Endothelial cell of umbilical vein (primary cell): Measurements from ENCODE around the gene PRPS1L1. TPM values are rescaled to one million over a fixed set of nuclear protein-coding genes. Genes with fewer than 3 reads are reported as not detected.

Experiments used
- BruUV-seq: library from RNA; stranded (reverse); fragments of 400-500 nt; replicated peaks from 2 replicates; lab custom pipeline; 2021; lab: Mats Ljungman, UMichigan
- CTCF ChIA-PET: fragments of 300-600, 350-600 bp; sonication (Branson Sonifier 250); formaldehyde crosslinking; loops from one replicate; lab custom pipeline; 2021; ENCODE audit warnings: antibody characterized with exemption, inconsistent platforms; lab: Charles Lee
- POLR2A ChIA-PET: fragments of 300-600, 350-600 bp; sonication (Branson Sonifier 250); formaldehyde crosslinking; loops from one replicate; lab custom pipeline; 2021; ENCODE audit warnings: antibody characterized with exemption, inconsistent platforms; lab: Charles Lee
- DNase-seq: peaks from one replicate; pipeline ENCODE4 v3.0.0-alpha.2; 2011; ENCODE audit warnings: low read depth, low spot score
- FAIRE-seq: peaks from 2 replicates; lab custom pipeline; 2011; peaks lifted over from hg19 to GRCh38; lab: Jason Lieb, UNC
- H2AFZ ChIP-seq: 2 replicates; pipeline ENCODE4 v1.6.0; 2012; ENCODE audit warnings: low read depth, low read length, control low read depth, inconsistent platforms
- H3K27ac ChIP-seq: 2 replicates; pipeline ENCODE4 v1.5.1; 2011; ENCODE audit warnings: low read depth, mild to moderate bottlenecking, control low read depth, low read length, moderate library complexity; ENCODE audit not compliant: insufficient read depth
- H3K27me3 ChIP-seq, 2 experiments: 2 replicates each; pipeline versions ENCODE4 v1.6.0 to v1.6.1; 2011; ENCODE audit warnings: low read length in 2 of 2, mixed read lengths in 1 of 2; ENCODE audit not compliant: control insufficient read depth in 2 of 2, insufficient read depth in 2 of 2
- H3K36me3 ChIP-seq, 2 experiments: 2 replicates in 1 of 2; 3 replicates in 1 of 2; pipeline ENCODE4 v1.5.1; 2011; ENCODE audit warnings: low read length in 2 of 2, mild to moderate bottlenecking in 1 of 2, moderate library complexity in 1 of 2; ENCODE audit not compliant: control insufficient read depth in 2 of 2, insufficient read depth in 2 of 2; ENCODE audit errors: extremely low read depth in 1 of 2
- H3K4me1 ChIP-seq: 3 replicates; pipeline ENCODE4 v1.5.1; 2011; ENCODE audit warnings: mild to moderate bottlenecking, low read length; ENCODE audit not compliant: control insufficient read depth, insufficient read depth; ENCODE audit errors: extremely low read depth
- H3K4me2 ChIP-seq: 2 replicates; pipeline ENCODE4 v1.6.1; 2011; ENCODE audit warnings: low read length, control low read depth, mixed read lengths; ENCODE audit not compliant: insufficient read depth
- H3K4me3 ChIP-seq, 3 experiments: fragments of 200-600 bp in 1 of 3; sonication (generic), shearing (Covaris generic) in 1 of 3; replicated peaks in 1 of 3; 2 replicates each; pipeline ENCODE4 v1.5.1; 2011 to 2016; ENCODE audit warnings: control low read depth in 3 of 3, low read length in 3 of 3, mild to moderate bottlenecking in 2 of 3, inconsistent platforms in 1 of 3, low read depth in 1 of 3, moderate library complexity in 1 of 3; ENCODE audit not compliant: insufficient read depth in 1 of 3
- H3K79me2 ChIP-seq: 2 replicates; pipeline ENCODE4 v1.6.0; 2012; ENCODE audit warnings: low read length, inconsistent platforms; ENCODE audit not compliant: control insufficient read depth, insufficient read depth
- H3K9ac ChIP-seq: replicated peaks from 2 replicates; pipeline ENCODE3; 2011; ENCODE audit warnings: low read length, control low read depth; ENCODE audit not compliant: insufficient read depth; ENCODE audit errors: extremely low read depth
- H3K9me1 ChIP-seq: replicated peaks from 3 replicates; pipeline ENCODE4 v1.6.0; 2011; ENCODE audit warnings: mild to moderate bottlenecking, low read length; ENCODE audit not compliant: control insufficient read depth, insufficient read depth; ENCODE audit errors: extremely low read depth
- H3K9me3 ChIP-seq: replicated peaks from 2 replicates; pipeline ENCODE4 v1.5.1; 2012; ENCODE audit warnings: low read length, inconsistent platforms; ENCODE audit not compliant: control insufficient read depth, insufficient read depth
- H4K20me1 ChIP-seq: replicated peaks from 2 replicates; pipeline ENCODE3; 2011; ENCODE audit warnings: mild to moderate bottlenecking, low read length; ENCODE audit not compliant: control insufficient read depth, insufficient read depth; ENCODE audit errors: extremely low read depth
- CTCF ChIP-seq, 2 donors: IDR thresholded peaks; 1 replicate in 1 of 2; 2 replicates in 1 of 2; pipeline ENCODE4 v1.5.1; 2011; ENCODE audit warnings: low read length in 2 of 2, mild to moderate bottlenecking in 2 of 2, moderate library complexity in 2 of 2, control low read depth in 1 of 2, inconsistent platforms in 1 of 2, low read depth in 1 of 2; ENCODE audit not compliant: insufficient read depth in 1 of 2; ENCODE audit errors: extremely low read depth in 1 of 2
- EZH2 ChIP-seq: IDR thresholded peaks from 2 replicates; pipeline ENCODE4 v1.6.1; 2012; ENCODE audit warnings: borderline replicate concordance, low read depth, mild to moderate bottlenecking, moderate library complexity, low read length, inconsistent platforms; ENCODE audit not compliant: severe bottlenecking
- FOS ChIP-seq: IDR thresholded peaks from 2 replicates; pipeline ENCODE4 v1.6.1; 2011; ENCODE audit warnings: mild to moderate bottlenecking, low read length, moderate library complexity, borderline replicate concordance; ENCODE audit not compliant: insufficient read depth
- GATA2 ChIP-seq: IDR thresholded peaks from 2 replicates; pipeline ENCODE4 v1.7.0; 2011; ENCODE audit warnings: low read depth, mild to moderate bottlenecking, moderate library complexity, mixed read lengths, low read length; ENCODE audit not compliant: insufficient read length, insufficient read depth
- JUN ChIP-seq: IDR thresholded peaks from 2 replicates; pipeline ENCODE4 v1.6.1; 2011; ENCODE audit warnings: borderline replicate concordance, low read depth; ENCODE audit not compliant: insufficient read length, insufficient read depth
- MAX ChIP-seq: IDR thresholded peaks from 2 replicates; pipeline ENCODE4 v1.6.1; 2011; ENCODE audit not compliant: insufficient read depth, insufficient read length
- MYC ChIP-seq: IDR thresholded peaks from one replicate; pipeline ENCODE4 v1.6.1; 2011; ENCODE audit warnings: mild to moderate bottlenecking, low read depth, low read length
- POLR2A ChIP-seq: IDR thresholded peaks from 2 replicates; pipeline ENCODE4 v1.6.1; 2012; ENCODE audit warnings: low read depth, mild to moderate bottlenecking, control low read depth, low read length
- POLR2AphosphoS5 ChIP-seq: IDR thresholded peaks from 2 replicates; pipeline ENCODE4 v1.6.1; 2012; ENCODE audit warnings: low read depth, mild to moderate bottlenecking, control low read depth, low read length, moderate library complexity; ENCODE audit not compliant: insufficient read depth
- dilution Hi-C: fragments of 300-500 bp; cut with MboI; formaldehyde crosslinking; loops from one replicate; pipeline ENCODE4 v1.15.0; 2019; ENCODE audit warnings: low sequenced_read_pairs; ENCODE audit not compliant: extremely low pct_ligation_motif_present
- intact Hi-C: fragments of 100-400 bp; cut with micrococcal nuclease; formaldehyde crosslinking; loops from one replicate; pipeline ENCODE4 v1.10.0; 2022
- polyA plus RNA-seq, 4 experiments: library from polyadenylated mRNA; depleted of rRNA in 3 of 4; stranded (reverse) in 3 of 4; unstranded in 1 of 4; fragments of >200 nt; gene quantifications; 2 replicates each; pipeline versions ENCODE4 v1.2.1 to v1.2.3, GENCODE V29; 2011 to 2012; ENCODE audit warnings: missing spikeins in 1 of 4
- total RNA-seq: library from RNA; stranded (reverse); gene quantifications from 2 replicates; pipeline ENCODE4 v1.2.3, GENCODE V29; 2021

The PRPS1L1 gene
- total and polyA plus RNA-seq, 2 donors (not counting 3 experiments of a cell fraction or from before 2014, with no cell fraction given), result not detected

GRCh38 chr7:17990761-17991160 is 36.9 kb downstream of the PRPS1L1 start:
- intact Hi-C loops (loop anchor here (5.0 kb wide), 1 partner anchor 283 kb away; no protein-coding TSS in a partner anchor), dilution Hi-C loops (no loop called here)

More at GRCh38 chr7:17990761-17991160, 36.9 kb downstream of the PRPS1L1 start:
- no peaks in the 10 kb centered on the region for H3K27me3 ChIP-seq
- no TSS peak for BruUV-seq
- no peak overlapping the region for H2AFZ ChIP-seq
- no peak overlapping the region for H3K9ac ChIP-seq
- H3K4me2 ChIP-seq, result no peak overlapping the region
- no peaks in the 10 kb centered on the region for H3K9me1 ChIP-seq
- FAIRE-seq, result no peak
- POLR2A ChIA-PET, result no interaction called here
- no peaks in the 10 kb centered on the region for H3K36me3 ChIP-seq
- CTCF ChIA-PET, result interaction anchor here (1.3 to 2.1 kb wide), 2 partner anchors 22 to 221 kb away, joined by 3 to 5 read pairs; no protein-coding TSS in a partner anchor
- H4K20me1 ChIP-seq, result no peaks in the 10 kb centered on the region
- H3K4me1 ChIP-seq, result no peaks in the 10 kb centered on the region
- no peak for DNase-seq
- H3K27ac ChIP-seq, result no peak overlapping the region
- TF ChIP-seq MAX, result no peak
- TF ChIP-seq CTCF (IDR thresholded peaks at IDR 0.05; ENCODE audit: extremely low read depth in 1 of 2, insufficient read depth in 1 of 2, low read depth in 1 of 2, low read length in 2 of 2), result no peak
- TF ChIP-seq FOS, result no peak
- TF ChIP-seq JUN, result no peak
- TF ChIP-seq POLR2AphosphoS5, result no peak
- TF ChIP-seq MYC, result no peak
- TF ChIP-seq GATA2, result no peak
- TF ChIP-seq EZH2, result no peak
- TF ChIP-seq POLR2A, result no peak
- H3K4me3 ChIP-seq, result no peak overlapping the region
- no peaks in the 10 kb centered on the region for H3K79me2 ChIP-seq
- H3K9me3 ChIP-seq, result no peaks in the 10 kb centered on the region
